Kidney epithelial cell (primary cell): ENCODE data around the gene LYPD4. TPM values are rescaled to one million over a fixed set of nuclear protein-coding genes. Genes with fewer than 3 reads are reported as not detected.

Experiments used
- DNase-seq: peaks from one replicate; pipeline ENCODE4 v3.0.0-alpha.2; 2010; ENCODE audit warnings: low read depth
- H3K27me3 ChIP-seq: 2 replicates; pipeline ENCODE4 v1.6.0; 2011; ENCODE audit warnings: low read length; ENCODE audit not compliant: control insufficient read depth, insufficient read depth
- H3K36me3 ChIP-seq: 2 replicates; pipeline ENCODE4 v1.5.1; 2011; ENCODE audit warnings: low read length; ENCODE audit not compliant: control insufficient read depth, insufficient read depth
- H3K4me3 ChIP-seq: 2 replicates; pipeline ENCODE4 v1.5.1; 2011; ENCODE audit warnings: low read depth, mild to moderate bottlenecking, control low read depth, low read length
- total RNA-seq: library from RNA; depleted of rRNA; stranded (reverse); fragments of >200 nt; gene quantifications from 2 replicates; pipeline ENCODE4 v1.2.3, GENCODE V29; 2015
- TF ChIP-seq, protein P1 (sequence below): IDR thresholded peaks from 2 replicates; pipeline ENCODE4 v1.5.1; 2011; ENCODE audit warnings: mild to moderate bottlenecking, moderate library complexity, low read length, control low read depth, inconsistent platforms; ENCODE audit not compliant: insufficient read depth, poor library complexity, severe bottlenecking

Gene LYPD4
- total RNA-seq, 1 donor from 2014 or later: not detected

DNA sequence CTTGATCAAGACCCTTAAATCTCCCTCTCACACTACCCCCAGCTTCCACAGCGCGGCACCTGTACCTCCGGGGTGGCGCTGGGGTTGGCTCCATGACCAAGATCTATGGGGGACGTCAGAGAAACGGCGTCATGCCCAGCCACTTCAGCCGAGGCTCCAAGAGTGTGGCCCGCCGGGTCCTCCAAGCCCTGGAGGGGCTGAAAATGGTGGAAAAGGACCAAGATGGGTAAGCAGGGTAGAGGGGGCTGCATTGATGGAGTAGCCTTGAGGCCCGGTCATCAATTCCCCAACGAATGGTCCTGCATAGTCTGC lies 24.5 kb upstream of the LYPD4 start:
- no peak for DNase-seq
- TF ChIP-seq, protein P1, sequence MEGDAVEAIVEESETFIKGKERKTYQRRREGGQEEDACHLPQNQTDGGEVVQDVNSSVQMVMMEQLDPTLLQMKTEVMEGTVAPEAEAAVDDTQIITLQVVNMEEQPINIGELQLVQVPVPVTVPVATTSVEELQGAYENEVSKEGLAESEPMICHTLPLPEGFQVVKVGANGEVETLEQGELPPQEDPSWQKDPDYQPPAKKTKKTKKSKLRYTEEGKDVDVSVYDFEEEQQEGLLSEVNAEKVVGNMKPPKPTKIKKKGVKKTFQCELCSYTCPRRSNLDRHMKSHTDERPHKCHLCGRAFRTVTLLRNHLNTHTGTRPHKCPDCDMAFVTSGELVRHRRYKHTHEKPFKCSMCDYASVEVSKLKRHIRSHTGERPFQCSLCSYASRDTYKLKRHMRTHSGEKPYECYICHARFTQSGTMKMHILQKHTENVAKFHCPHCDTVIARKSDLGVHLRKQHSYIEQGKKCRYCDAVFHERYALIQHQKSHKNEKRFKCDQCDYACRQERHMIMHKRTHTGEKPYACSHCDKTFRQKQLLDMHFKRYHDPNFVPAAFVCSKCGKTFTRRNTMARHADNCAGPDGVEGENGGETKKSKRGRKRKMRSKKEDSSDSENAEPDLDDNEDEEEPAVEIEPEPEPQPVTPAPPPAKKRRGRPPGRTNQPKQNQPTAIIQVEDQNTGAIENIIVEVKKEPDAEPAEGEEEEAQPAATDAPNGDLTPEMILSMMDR: no peak
- no peak overlapping the region for H3K4me3 ChIP-seq
- peaks cover 17% of the 10 kb centered on the region for H3K36me3 ChIP-seq
- H3K27me3 ChIP-seq: no peaks in the 10 kb centered on the region

DNA sequence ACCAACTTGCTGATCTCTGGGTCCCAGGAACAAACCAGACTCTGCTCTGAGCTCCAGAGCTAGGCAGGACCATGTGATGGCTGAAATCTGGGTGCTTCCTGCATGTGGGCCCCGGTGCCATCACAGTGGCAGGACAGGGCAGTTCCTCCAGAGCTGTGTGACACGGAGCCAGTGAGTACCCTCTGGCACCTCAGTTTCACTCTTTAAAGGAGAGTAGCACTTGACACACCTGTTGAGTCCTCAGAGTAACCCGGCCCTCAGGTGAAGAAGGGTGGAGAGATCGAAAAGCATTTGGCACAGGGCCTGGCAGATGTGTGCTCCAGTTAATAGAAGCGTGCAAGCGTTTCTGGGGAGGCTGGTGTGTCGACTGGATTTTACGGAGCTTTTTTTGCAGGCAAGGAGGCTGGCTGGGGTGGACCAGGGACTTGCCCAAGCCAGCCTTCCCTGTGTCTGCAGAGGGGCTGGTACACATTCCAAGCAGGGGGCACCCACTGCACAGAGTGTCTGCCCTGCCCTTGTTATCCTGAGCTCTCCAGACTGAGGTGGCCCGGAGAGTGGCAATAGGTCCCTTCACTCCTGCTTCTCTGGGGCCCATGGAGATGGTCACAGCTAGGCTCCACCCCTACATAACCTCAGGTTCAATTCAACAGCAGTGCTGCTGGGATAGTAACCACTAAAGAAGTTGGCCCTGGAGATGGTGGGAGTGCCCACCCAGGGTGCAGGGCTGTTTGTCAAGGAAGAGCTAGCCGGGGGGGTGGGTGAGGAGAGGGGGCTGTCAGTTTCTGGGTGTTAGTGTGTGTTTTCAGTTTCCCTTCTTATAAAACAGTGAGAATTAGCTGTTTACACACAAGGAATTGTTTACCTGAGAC lies 23.9 kb upstream of the LYPD4 start:
- Histone ChIP-seq H3K36me3 (peaks cover 17% of the 10 kb centered on the region), H3K4me3 (no peak overlapping the region), H3K27me3 (no peaks in the 10 kb centered on the region)
- TF ChIP-seq, protein P1: no peak
- DNase-seq: no peak

DNA sequence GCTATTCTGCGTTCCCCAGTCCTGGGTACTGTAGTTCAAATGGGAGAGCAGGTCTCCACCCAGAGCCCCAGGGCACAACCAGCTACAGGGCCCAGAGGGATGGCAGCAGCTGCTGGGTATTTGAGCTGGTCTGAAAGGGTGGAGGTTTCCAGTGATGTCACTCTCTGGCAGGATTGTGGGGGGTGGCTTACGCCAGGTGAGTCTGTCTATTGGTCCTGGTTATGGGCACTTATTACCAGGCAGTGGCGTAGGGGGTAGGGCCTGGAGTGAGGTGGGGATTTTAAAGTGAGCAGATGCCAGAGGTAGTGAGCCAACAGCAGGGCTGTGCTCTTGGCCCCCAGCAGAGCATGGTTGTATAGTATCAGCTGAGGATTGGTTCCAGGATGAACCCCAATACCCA lies 21.8 kb upstream of the LYPD4 start:
- no peak for DNase-seq
- TF ChIP-seq, protein P1: no peak
- peaks cover 21% of the 10 kb centered on the region for H3K36me3 ChIP-seq
- H3K27me3 ChIP-seq: no peaks in the 10 kb centered on the region
- H3K4me3 ChIP-seq: no peak overlapping the region

DNA sequence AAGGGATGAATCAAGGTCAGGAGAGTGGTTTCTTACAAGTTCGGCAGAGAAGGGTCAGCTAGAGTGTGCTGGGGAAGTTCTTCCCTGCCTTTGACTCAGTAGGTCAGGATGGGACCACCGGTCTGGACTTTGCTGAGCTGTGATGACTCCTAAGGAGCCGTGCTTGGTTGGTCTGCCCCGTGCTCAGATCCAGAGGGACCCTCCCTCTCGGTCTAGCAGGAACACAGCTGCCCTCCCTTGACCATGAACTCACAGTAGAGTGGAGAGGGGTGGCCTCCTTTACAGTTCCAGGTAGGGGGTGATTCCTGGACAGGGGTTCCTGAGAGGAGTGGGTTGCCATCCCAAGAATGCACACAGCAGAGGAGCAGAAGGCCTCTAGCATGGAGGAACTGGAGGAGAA lies 19.9 kb upstream of the LYPD4 start:
- no peak for DNase-seq
- H3K4me3 ChIP-seq: no peak overlapping the region
- TF ChIP-seq, protein P1: no peak
- peaks cover 15% of the 10 kb centered on the region for H3K36me3 ChIP-seq
- H3K27me3 ChIP-seq: no peaks in the 10 kb centered on the region

DNA sequence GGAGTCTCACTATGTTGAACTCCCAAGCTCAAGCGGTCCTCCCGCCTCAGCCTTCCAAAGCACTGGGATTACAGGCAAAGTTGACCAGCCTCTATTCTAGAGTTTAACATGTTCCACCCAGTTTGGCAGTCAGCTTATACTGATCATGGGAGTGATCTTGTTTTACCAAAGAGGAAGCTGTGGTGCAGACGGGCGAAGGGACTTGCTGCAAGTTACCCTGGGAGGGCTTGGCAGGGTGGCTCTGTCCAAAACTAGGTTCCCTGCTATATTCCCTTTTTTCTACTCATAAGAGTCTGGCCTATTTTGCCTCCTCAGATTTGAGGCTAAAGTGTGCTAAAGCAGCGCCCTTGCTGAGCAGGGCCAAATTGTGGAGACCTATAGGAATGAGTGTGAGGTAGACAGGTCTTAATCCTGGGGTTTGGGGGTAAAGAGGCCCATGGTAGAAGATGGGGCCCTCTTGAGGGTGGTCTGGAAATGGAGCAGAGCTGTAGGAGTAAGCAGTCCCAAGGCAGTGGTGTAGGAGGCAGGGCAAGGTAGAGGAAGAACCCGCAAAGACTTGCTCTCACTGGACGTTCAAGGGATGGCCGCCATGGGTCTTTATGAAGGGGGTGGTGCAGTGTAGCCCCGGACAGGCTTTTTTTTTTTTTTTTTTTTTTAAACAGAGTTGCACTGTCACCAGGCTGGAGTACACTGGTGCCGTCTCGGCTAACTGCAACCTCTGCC lies 18.9 kb upstream of the LYPD4 start:
- H3K27me3 ChIP-seq: no peaks in the 10 kb centered on the region
- peaks cover 11% of the 10 kb centered on the region for H3K36me3 ChIP-seq
- DNase-seq: no peak
- H3K4me3 ChIP-seq: no peak overlapping the region
- TF ChIP-seq, protein P1: no peak
